Skeletal muscle cell (primary cell): ENCODE measurements around the gene ARID4B.
"Not testable (repeated sequence)": the region's sequence is repeated elsewhere in the genome, so short reads cannot be mapped to it uniquely, and the experiment has no call there.

Experiments used
- DNase-seq: peaks from one replicate; pipeline ENCODE4 v3.0.0-alpha.2; 2010; ENCODE audit warnings: low read depth
- H3K4me3 ChIP-seq: 2 replicates; pipeline ENCODE4 v1.5.1; 2011; ENCODE audit warnings: low read depth, mild to moderate bottlenecking, control low read depth, low read length, moderate library complexity

Gene ARID4B

GRCh38 chr1:235278915-235279292 is 49.1 kb downstream of the ARID4B start:
- H3K4me3 ChIP-seq = no peak overlapping the region
- no peak for DNase-seq

GRCh38 chr1:235278233-235278914 is 49.6 kb downstream of the ARID4B start:
- DNase-seq = no peak
- no peak overlapping the region for H3K4me3 ChIP-seq

GRCh38 chr1:235277709-235278108 is 50.3 kb downstream of the ARID4B start:
- no peak overlapping the region for H3K4me3 ChIP-seq
- DNase-seq = no peak

- H3K4me3 ChIP-seq = no peak overlapping the region
Measured at GRCh38 chr1:235275836-235276235, 52.1 kb downstream of the ARID4B start.

GRCh38 chr1:235275223-235275622 is 52.8 kb downstream of the ARID4B start:
- no peak for DNase-seq
- H3K4me3 ChIP-seq = no peak overlapping the region

More at GRCh38 chr1:235275836-235276235, 52.1 kb downstream of the ARID4B start:
- DNase-seq = no peak

- no peak overlapping the region for H3K4me3 ChIP-seq
- no peak for DNase-seq
Measured at GRCh38 chr1:235272851-235273250, 55.1 kb downstream of the ARID4B start.

GRCh38 chr1:235270625-235271024 is 57.4 kb downstream of the ARID4B start:
- H3K4me3 ChIP-seq = no peak overlapping the region
- no peak for DNase-seq

- H3K4me3 ChIP-seq, DNase-seq: not testable (repeated sequence)
Measured at GRCh38 chr1:235269990-235270389, 58.0 kb downstream of the ARID4B start.

- H3K4me3 ChIP-seq = no peak overlapping the region
- DNase-seq = no peak
Measured at GRCh38 chr1:235268379-235269125, 59.4 kb downstream of the ARID4B start.

GRCh38 chr1:235266967-235267366 is 61.0 kb downstream of the ARID4B start:
- no peak for DNase-seq
- no peak overlapping the region for H3K4me3 ChIP-seq

GRCh38 chr1:235266325-235266724 is 61.7 kb downstream of the ARID4B start:
- H3K4me3 ChIP-seq = no peak overlapping the region
- no peak for DNase-seq

- DNase-seq = no peak
- H3K4me3 ChIP-seq = no peak overlapping the region
Measured at GRCh38 chr1:235265900-235266299, 62.1 kb downstream of the ARID4B start.

- no peak for DNase-seq
- H3K4me3 ChIP-seq = no peak overlapping the region
Measured at GRCh38 chr1:235264327-235264726, 63.7 kb downstream of the ARID4B start.

GRCh38 chr1:235262539-235262938 is 65.4 kb downstream of the ARID4B start:
- no peak overlapping the region for H3K4me3 ChIP-seq
- DNase-seq = no peak

GRCh38 chr1:235261243-235261642 is 66.7 kb downstream of the ARID4B start:
- no peak overlapping the region for H3K4me3 ChIP-seq
- no peak for DNase-seq

GRCh38 chr1:235259133-235259778 is 68.7 kb downstream of the ARID4B start:
- no peak for DNase-seq
- no peak overlapping the region for H3K4me3 ChIP-seq

- DNase-seq, H3K4me3 ChIP-seq: not testable (repeated sequence)
Measured at GRCh38 chr1:235258068-235258467, 69.9 kb downstream of the ARID4B start.

GRCh38 chr1:235254721-235255120 is 73.3 kb downstream of the ARID4B start:
- H3K4me3 ChIP-seq = no peak overlapping the region

GRCh38 chr1:235253219-235253962 is 74.6 kb downstream of the ARID4B start:
- H3K4me3 ChIP-seq = no peak overlapping the region
- DNase-seq = peak; percentile 16

More at GRCh38 chr1:235254721-235255120, 73.3 kb downstream of the ARID4B start:
- no peak for DNase-seq

- DNase-seq = no peak
Measured at GRCh38 chr1:235250430-235250829, 77.5 kb downstream of the ARID4B start.

More at GRCh38 chr1:235250430-235250829, 77.5 kb downstream of the ARID4B start:
- no peak overlapping the region for H3K4me3 ChIP-seq
